Stimulated activated CD4-positive, alpha-beta T cell treated with anti-CD3 and anti-CD28 coated beads, Interleukin-4, amount 100 ng/mL, for 48 hours (primary cell): ENCODE data around the gene CHST15.
"Not testable (repeated sequence)": the region's sequence is repeated elsewhere in the genome, so short reads cannot be mapped to it uniquely, and the experiment has no call there.

Experiments
- DNase-seq, 2 donors: peaks; one replicate each; pipeline ENCODE4 v3.0.0-alpha.2; 2020; ENCODE audit warnings: low read depth in 2 of 2

CHST15 gene

DNA sequence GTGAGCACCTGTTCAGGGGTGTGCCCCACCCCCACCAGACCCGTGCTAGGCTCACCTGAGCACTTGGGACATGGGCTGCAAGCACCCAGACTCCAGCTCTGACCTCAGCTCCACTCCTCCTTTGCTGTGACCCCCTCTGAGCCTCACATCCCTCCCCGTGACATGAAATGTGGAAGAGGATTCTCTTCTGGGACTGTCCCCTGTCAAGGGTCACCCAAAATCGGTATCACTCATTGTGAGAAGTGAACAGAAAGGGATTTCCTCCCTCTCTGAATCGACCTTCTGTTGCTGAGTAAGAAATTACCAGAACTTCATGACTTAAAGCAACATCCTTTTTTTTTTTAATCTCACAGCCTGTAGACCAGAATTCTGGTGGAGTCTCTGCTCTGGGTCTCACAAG, 6.2 kb upstream of the CHST15 start:
- no peak for DNase-seq

DNA sequence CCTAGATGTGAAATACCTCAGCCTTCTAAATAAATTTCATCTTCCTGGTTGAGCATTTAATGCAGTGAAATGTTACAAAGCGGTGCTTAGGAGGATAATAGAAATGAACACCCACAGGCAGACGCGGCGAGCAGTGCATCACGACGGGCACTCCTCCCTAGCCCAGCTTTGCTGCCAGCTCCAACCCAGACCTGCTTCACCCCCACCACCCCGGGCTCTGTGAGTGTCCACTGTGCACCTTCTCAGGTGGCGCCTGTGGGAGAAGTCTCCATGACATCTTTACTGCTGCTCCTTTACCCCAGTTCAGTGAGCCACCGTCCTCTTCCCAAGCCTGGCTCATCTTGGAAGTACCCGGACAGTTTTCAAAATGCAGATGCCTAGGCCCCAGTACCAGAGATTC, 5.2 kb upstream of the CHST15 start:
- no peak for DNase-seq

DNA sequence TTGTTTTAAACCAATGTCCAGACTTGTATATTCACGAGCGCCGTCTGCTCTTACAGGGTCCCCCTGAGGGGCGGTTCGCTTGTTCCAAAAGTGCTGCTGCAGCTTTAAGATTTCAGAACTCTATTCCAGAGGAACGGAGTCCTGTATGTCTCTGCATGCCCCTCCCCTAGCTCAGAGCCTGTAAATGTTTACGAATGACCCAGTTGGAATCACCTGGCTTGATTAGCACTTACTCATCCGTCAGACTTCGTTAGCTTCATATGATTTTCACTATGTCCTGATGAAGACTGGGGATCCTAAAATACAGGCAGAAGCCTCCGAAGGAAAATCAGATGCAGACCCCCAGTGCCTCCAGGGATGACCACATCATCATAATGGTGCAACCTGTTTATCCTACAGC, 4.5 kb upstream of the CHST15 start:
- DNase-seq = no peak

DNA sequence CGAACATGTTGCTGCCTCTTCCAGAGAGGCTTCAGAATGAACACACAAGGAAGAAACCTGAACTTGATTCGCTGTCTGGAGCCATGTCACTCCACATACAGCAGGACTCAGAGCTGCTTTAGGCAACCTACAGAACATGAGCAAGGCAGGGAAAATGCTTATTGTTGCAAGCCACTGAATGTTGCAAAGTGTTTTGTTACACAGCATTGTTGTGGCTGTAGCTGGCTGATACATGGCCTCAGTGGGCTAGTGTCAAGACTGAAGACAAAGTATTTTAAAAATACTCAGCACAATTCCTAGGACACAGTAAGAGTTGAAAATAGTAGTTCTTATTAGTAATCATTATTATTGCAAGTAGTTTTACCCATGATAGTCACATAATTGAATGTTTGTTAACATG, 3.1 kb upstream of the CHST15 start:
- DNase-seq = no peak

DNA sequence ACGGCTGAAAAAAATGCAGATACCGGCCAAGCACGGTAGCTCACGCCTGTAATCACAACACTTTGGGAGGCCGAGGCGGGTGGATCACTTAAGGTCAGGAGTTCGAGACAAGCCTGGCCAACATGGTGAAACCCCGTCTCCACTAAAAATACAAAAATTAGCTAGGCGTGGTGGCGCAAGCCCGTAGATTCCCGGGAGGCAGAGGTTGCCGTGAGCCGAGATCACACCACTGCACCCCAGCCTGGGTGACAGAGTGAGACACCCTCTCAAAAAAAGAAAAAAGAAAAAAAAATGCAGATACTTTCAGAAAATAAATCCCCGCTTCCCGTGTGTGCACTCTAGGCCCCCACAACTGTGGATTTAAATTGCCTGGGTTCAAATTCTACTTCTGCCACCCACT, 2.4 kb upstream of the CHST15 start:
- DNase-seq = not testable (repeated sequence)

DNA sequence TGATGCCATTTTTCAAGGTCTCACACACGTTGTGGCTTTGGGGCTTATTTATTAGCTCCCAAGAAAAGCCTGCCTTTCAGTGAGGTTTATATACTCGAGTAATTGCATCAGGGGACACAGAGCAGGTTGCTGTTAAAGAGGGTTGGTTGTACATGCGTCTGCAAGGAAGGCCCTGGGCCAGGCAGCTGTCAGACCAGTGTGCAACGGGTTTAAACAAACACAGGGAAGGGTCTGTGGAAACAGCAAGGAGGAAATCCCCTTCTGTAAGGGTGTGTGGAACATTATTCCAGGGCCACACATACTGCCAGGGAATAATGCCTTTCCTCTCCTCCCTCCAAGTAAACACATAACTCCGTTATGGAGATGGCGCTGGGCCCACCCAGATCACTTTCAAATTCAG, 1.7 kb upstream of the CHST15 start:
- no peak for DNase-seq

DNA sequence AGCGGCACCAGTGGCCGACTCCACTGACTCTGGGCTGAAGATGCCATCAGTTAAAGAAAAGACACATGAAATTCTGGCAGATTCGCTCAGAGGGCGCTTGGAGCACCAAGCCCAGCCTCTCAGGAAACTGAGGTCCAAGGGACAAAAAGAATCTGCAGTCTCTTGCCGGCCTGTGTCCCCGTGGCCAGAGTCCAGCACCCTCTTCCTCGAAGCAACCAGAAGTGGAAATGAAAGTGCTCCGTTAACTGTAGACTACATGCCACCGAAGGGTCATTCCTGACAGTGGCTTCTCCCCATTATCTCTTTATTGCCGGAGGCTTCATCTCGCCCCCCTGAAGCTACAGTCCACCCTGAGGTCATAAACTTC, 1.0 kb upstream of the CHST15 start:
- no peak for DNase-seq

DNA sequence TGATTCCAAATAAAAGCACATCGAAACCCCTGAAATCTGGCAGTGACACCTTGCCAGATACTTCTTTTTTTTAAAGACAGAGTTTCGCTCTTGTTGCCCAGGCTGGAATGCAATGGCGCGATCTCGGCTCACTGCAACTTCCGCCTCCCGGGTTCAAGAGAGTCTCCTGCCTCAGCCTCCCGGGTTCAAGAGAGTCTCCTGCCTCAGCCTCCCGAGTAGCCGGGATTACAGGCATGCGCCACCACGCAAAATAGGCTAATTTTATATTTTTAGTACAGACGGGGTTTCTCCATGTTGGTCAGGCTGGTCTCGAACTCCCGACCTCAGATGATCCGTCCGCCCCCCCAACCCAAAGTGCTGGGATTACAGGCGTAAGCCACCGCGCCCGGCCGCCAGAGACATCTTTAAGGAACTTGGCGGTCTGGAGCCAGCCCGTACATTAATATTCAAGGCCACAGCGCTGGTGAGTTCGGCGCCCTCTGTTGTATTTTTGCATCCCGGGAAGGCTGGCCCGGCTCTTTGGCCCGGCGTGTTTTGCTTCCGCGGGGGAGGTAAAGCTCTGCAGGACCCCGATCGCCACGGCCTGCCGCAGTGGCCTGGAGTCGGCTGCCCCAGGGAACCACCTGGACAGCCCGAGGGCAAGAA, 498 bp upstream of the CHST15 start:
- DNase-seq = not testable (repeated sequence)

DNA sequence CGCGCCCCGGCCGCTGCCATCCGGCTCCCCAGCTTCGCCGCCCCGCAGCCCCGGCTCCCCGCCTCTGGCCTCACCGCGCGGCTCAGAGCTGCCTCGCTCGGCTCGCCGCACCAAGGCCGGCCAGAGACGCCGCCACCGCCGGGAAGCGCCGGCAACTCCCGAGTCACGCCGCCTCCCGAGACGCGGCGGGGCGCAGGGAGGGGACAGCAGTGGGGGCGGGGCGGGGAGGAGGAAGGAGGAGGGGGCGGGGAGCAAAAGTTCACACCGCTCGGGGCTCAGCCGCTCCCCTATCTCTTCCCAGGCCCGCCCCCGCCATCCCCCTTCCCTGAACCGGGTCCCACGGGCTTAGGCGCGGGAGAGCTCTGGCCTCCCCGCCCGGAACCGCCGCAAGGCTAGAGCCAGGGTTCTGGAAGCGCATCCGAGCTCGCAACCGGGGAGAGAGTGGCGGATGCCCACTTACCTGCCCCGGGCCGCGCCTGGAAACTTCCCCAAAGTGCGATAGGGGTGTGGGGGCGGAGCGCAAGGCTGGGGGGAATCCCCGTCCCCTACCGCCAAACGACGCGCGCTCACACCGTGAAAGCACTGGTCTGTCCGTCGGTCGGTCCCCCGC, 1.0 kb downstream of the CHST15 start:
- peak; percentile 17 to 19 for DNase-seq

DNA sequence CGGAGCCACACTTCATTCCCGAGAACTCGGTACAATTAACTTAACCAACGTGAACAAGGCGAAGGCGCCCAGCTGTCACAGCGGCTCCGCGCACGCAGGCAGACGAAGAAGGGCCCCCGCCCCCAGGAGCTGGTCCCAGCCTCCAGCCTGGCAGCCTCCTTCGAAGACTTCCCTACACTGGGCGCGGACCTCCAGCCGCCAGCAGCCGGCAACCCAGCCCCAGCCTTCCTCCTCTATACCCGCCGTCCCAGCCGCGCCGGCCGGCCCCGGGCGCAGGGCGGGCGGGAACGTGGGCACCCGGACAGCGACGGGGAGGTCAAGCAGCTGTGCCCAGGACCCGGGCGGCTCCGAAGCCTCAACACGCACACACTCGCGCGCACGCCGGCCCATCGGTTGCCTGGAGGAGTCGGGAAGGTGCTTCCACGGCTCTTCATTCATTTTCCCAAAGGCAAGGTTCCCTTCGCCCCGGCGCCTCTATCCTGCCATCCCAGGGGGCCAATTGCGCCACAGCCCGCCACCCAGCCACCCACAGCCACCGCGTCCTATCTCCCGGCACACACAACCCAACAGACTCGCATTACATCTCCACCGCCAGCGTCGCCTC, 1.6 kb downstream of the CHST15 start:
- no peak for DNase-seq

DNA sequence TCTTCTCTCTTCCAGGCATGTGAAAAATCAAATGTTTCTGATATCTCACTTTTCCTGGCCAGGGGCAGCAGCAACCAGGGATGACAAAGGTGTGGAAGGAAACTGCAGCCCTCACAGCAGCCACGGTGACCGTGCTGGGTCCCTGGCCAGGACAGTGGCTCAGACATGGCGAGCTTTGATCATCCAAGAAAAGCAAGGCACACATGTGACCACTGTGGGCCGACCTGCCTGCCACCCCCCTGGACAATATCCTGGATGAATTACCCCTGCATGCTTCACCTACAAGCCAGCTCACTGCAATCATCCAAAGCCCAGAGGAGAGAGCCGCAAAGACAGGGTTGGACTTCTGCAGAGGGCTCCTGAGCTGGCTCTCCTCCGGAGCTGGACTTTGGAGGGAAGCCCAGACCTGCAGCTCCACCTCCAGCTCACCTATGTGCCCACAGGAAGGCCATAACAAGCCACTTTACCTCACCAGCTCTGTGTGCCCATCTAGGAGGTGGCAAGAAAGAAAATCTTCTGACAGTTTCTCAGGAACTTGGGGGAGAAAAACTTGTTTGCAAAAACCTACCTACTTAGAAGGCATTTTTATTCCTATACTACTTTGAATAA, 2.7 kb downstream of the CHST15 start:
- DNase-seq = no peak

DNA sequence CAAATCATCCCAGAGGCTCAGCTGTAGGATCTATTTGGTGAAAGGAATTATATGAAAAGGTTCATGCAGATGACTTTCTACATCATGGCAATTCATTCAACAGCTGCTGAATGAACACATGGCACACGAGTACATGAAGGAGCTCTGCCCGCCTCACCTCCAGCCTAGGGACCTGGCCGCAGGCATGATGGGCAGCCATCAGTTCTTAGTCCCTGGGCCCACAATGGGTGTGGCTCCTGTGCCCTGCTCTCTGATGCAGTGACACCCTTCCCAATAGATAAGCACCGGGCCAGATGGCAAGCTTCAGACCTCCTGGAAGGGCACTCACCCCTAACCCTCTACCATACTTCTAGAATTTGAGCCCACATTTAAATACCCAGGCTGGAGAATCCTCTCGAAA, 3.5 kb downstream of the CHST15 start:
- DNase-seq = no peak

DNA sequence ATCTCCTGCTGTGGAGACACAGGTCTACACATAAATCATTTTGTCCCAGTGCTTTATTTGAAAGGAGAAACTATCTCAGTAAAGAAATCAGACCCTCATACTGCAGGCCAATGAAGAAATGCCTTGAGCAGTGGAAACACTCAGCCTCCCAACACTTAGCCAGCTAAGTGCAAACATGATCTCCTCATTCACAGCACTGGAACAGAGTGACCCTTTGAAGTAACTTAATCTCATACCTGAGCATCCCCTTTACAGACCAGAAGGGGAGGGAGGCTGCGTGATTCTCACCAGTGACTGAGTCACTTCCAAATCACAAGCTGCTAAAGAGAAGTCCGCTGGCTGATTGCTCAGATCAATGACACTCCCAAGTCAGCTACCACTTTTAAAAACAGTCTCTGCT, 4.5 kb downstream of the CHST15 start:
- DNase-seq = no peak

DNA sequence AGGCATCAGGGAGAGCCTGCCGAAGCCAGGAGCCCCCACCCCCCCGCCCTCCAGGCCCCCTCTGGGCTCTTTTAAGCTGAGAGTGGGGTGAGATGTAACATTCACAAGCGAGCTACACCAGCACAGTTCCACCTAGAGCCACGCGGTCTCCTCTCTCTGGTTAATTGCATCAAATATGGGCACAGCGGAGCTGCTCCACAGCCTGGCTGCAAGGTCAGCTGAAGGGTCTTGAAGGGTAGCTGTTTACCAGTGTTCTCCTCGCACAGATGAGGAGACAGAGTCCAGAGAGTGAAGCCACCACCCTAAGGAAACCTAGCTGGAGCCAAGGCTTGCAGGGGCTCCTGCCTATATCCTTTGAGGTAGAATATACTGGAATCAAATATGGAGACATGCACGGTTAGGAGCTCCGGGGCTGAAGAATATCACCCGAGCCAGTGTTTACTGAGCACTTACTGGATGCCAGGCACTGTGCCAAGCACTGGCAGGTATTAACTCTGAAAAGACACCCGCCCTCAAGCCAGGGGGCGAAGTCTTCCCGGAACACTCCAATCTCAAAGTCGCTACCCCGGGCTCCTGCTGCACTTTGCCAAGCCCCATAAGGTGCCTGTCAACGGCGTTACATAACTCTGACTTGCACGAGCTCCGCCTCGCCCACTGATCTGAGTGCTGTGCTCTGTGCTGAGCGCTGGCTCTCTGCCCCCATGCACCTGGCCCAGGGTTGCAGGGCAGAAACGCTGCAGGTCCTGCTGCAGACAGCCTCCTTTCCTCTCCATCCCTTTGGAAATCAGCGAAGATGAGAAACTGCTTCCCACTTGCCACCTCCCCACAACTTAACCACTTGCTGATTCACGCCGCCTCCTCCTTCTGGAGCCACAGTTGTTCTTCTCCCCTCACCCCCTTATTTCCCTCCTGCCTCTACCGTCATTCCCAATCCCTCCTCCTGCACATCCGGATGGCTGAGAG, 5.4 kb downstream of the CHST15 start:
- DNase-seq = no peak

DNA sequence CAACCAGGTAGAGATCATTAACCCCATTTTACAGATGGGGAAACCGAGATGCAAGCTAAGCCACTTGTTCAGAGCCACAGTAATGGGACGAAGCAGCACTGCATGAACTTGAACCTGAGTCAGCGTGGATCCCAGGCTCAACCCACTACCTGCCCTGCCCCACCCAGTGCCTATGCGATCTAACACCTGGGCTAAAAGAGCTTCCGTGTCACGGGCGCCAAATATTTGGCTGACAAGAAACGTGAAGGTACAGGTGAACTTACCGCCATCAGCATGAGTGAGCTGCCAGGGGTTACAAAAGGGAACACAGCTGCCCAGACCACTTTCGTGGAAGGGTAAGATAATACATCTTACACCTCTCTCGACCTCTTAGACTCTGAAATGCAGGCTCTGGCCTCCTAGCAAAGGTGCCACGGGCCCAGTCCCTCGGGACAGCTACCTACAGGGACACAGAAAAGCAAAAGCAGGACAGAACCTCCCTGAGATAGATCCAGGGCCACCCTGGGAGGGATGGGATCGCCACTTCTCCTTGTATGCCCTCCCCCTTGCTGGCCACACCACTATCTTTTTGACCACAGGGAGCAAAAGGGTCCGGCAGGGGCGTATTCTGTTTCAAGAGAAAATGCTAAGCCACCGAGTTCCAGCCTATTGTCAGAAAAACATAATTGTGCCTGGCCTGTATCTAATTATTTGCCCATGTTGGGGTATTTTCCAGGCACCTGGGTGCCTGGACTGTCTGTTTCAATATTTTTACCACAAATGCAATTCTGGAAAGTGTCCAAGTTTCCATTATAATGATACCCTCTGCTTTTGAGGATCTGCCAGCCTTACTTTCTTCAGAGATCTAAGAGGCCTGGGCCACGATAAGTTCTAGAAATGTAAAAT, 6.4 kb downstream of the CHST15 start:
- no peak for DNase-seq

DNA sequence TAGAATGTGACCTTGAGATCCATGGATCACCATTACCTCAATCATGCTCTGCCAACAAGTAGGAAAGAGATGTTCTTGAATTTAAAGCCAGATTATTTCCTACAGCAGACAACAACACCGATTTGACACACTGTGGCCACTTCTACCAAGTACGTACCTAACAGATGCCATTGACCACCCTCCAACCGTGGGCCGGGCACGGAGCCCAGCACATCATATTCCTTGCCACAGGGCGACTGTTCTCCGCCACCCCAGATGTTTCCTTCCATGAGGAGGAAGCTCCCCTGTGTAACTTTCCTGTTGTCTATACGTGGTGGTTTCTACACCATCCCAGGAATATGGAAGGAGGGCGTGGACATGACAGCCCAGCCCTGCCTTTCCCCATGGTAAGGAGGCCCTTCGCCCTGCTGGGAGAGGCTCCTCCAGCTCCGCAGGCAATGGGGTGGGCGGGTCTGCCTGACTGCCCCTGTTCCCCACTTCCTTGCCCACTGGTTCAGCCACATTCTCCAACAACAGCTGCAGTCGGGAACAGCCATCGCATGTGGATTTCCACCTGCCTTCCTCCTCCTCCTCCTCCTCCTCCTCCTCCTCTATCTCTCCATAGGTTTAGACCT, 7.2 kb downstream of the CHST15 start:
- DNase-seq = no peak

DNA sequence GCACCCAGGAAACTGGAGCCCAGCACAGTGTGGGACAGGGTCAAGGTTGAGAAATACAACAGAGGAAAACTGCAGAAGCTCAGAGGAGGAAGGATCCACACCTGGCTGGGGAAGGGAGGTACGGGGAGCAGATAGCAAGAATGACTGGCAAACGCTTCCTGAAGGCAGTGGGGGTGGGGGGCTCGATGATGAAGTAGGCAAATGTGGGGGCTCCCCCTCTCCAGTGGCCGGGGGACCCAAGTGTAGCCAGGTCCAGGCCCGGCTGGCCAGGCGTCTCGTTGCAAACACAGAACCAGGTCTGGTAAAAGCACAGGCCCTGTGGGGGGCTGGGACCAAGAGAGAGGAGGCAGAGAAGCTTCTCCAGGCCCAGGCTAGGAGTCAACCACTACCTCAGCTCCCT, 7.7 kb downstream of the CHST15 start:
- no peak for DNase-seq

DNA sequence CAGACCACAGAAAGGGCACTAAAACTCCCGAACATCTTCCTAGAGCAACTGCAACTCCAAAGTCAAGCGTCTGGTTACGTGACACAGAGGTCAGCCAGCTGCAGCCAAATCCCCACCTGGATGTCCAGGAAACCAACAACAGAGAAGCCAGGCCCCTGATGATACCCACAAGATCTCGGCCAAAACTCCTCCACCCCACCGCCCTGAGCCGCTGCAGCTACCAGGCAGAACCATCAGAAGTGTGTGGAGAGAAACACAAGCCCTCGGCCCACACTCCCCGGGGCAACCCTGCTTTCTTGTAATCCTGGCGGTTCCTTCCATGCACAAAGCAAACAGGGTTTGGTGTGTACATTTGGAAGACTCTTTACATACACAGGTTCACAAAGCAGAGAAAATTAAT, 8.7 kb downstream of the CHST15 start:
- DNase-seq = no peak

DNA sequence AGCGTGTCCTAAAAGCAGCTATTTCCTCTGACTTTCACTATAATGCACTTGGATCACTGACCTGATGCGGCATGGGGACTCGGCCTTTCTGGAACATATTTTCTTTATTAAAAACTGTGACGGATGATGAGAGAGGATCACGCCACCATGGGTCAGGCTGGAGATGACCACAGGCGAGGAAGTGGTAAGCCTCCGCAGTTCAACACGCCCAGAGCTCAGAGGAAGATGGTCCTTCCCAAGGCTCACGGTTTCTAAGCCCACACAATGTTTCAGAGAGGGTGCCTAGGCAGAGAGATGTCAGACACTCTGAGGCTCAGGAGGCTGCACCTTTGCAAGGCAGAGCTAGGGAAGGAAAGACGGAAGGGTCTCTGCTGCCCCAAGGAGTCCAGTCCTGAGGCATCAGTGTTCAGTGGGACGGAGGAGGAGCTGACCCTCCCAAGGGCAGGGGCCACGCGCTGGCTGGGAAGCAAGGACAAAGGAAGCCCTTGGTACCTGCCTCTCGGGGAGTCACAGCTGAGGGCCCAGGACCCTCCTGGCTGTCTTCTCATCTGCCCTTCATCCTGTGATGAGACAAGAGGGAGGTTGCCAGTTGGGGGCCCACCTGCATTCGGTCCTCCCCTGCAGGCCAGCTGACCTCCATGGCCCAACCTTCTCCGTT, 9.5 kb downstream of the CHST15 start:
- DNase-seq = no peak
